Neuron (in vitro differentiated cells): ENCODE results near the gene UBE2U.

ENCODE experiments used
- H2AFZ ChIP-seq: one replicate; pipeline ENCODE4 v1.6.1; 2013; ENCODE audit warnings: low read depth, mild to moderate bottlenecking, inconsistent platforms, low read length, moderate library complexity
- H3K27me3 ChIP-seq: one replicate; pipeline ENCODE4 v1.6.1; 2013; ENCODE audit warnings: low read length; ENCODE audit not compliant: insufficient read depth
- H3K36me3 ChIP-seq: one replicate; pipeline ENCODE4 v1.6.1; 2013; ENCODE audit warnings: low read length; ENCODE audit not compliant: insufficient read depth
- H3K4me1 ChIP-seq: one replicate; pipeline ENCODE4 v1.6.1; 2013; ENCODE audit warnings: low read length; ENCODE audit not compliant: insufficient read depth
- H3K4me3 ChIP-seq: 2 replicates; pipeline ENCODE4 v1.5.1; 2013; ENCODE audit warnings: mild to moderate bottlenecking, low read length, moderate library complexity
- H3K9me3 ChIP-seq: one replicate; pipeline ENCODE4 v1.6.1; 2013; ENCODE audit warnings: low read length

UBE2U gene

DNA sequence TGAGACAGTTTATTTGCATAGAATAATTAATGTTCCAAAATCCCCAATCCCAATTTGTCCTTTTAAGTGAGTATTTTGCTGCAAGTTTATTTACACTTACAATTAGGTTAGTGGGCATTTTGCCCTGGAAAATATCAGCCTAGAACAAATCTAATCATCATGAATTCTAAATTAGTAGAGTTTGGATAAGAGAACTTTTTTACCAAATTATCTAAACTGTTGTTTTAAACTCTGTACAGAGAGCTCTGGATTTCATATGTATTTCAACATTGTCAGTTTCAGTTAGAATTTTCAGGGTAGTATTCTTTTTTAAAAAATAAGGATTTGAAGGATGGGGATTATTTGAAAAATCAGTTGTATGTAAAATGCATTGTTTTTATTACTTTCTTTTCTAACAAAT, 27.8 kb upstream of the UBE2U start:
- Histone ChIP-seq H3K36me3 (peaks cover 3% of the 10 kb centered on the region), H3K4me1 (no peaks in the 10 kb centered on the region), H2AFZ (no peak overlapping the region), H3K4me3 (no peak overlapping the region), H3K9me3 (no peaks in the 10 kb centered on the region), H3K27me3 (no peaks in the 10 kb centered on the region)

- Histone ChIP-seq H3K4me1 (no peaks in the 10 kb centered on the region), H2AFZ (no peak overlapping the region), H3K9me3 (no peaks in the 10 kb centered on the region), H3K4me3 (no peak overlapping the region), H3K36me3 (peaks cover 3% of the 10 kb centered on the region), H3K27me3 (no peaks in the 10 kb centered on the region)
Measured at GRCh38 chr1:64176659-64177058, 26.8 kb upstream of the UBE2U start.

DNA sequence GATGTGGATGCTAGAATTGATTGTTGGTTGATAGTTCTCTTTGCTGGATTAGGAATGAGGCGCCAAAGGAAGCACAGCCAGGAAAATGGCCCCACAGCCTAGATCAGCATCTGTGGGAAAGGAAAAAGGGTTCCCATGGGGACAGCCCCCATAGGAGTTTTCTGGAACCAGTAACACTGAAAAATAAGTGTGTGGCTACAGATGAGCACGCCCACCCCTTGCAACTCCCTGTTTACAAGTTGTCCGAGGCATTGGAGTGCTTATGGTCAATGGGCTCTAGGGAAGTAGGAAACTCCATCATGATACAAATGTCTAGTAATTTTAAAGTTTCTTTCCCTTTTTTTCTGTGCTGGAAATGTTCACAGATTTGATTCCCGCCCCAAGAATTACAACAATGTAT, 23.8 kb upstream of the UBE2U start:
- Histone ChIP-seq H3K4me3 (no peak overlapping the region), H3K4me1 (no peaks in the 10 kb centered on the region), H3K36me3 (peaks cover 3% of the 10 kb centered on the region), H2AFZ (no peak overlapping the region), H3K27me3 (no peaks in the 10 kb centered on the region), H3K9me3 (no peaks in the 10 kb centered on the region)

GRCh38 chr1:64182207-64182606, 21.2 kb upstream of the UBE2U start:
- Histone ChIP-seq H3K27me3 (no peaks in the 10 kb centered on the region), H2AFZ (no peak overlapping the region), H3K9me3 (no peaks in the 10 kb centered on the region), H3K4me3 (no peak overlapping the region), H3K36me3 (peaks cover 3% of the 10 kb centered on the region), H3K4me1 (no peaks in the 10 kb centered on the region)

- no peak overlapping the region for H2AFZ ChIP-seq
- no peaks in the 10 kb centered on the region for H3K36me3 ChIP-seq
Measured at GRCh38 chr1:64183395-64184002, 19.9 kb upstream of the UBE2U start.

GRCh38 chr1:64184003-64184440, 19.4 kb upstream of the UBE2U start:
- Histone ChIP-seq H3K9me3 (no peaks in the 10 kb centered on the region), H3K4me1 (no peaks in the 10 kb centered on the region), H3K36me3 (no peaks in the 10 kb centered on the region), H2AFZ (no peak overlapping the region), H3K27me3 (no peaks in the 10 kb centered on the region), H3K4me3 (no peak overlapping the region)

More at GRCh38 chr1:64183395-64184002, 19.9 kb upstream of the UBE2U start:
- H3K9me3 ChIP-seq, result no peaks in the 10 kb centered on the region
- H3K4me3 ChIP-seq, result no peak overlapping the region
- no peaks in the 10 kb centered on the region for H3K4me1 ChIP-seq
- H3K27me3 ChIP-seq, result no peaks in the 10 kb centered on the region

GRCh38 chr1:64186138-64186897, 17.1 kb upstream of the UBE2U start:
- H3K27me3 ChIP-seq, result no peaks in the 10 kb centered on the region
- no peak overlapping the region for H3K4me3 ChIP-seq
- no peaks in the 10 kb centered on the region for H3K36me3 ChIP-seq
- no peaks in the 10 kb centered on the region for H3K4me1 ChIP-seq
- no peaks in the 10 kb centered on the region for H3K9me3 ChIP-seq
- no peak overlapping the region for H2AFZ ChIP-seq

GRCh38 chr1:64186898-64187280, 16.5 kb upstream of the UBE2U start:
- Histone ChIP-seq H3K27me3 (no peaks in the 10 kb centered on the region), H3K36me3 (no peaks in the 10 kb centered on the region), H3K9me3 (no peaks in the 10 kb centered on the region), H2AFZ (no peak overlapping the region), H3K4me3 (no peak overlapping the region), H3K4me1 (no peaks in the 10 kb centered on the region)

DNA sequence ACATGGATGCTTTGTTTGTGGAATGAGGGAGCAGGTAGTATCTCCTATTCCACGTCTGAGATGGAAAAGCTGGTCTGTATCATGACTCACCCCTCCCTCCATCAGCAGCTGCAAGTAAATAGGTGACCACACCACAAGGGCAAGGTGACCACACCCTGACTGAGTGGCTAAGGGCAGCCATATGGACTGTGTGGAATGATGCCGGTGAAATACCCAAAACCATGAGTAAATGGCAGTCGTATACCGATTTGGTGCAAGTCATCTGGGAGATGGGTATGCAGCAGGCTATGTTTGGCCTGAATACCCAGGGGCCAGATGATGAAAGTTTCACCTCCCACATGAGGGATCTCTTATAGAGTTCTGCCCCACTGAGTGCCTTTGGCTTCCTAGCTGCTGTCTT, 15.8 kb upstream of the UBE2U start:
- Histone ChIP-seq H3K4me1 (no peaks in the 10 kb centered on the region), H3K27me3 (no peaks in the 10 kb centered on the region), H2AFZ (no peak overlapping the region), H3K36me3 (no peaks in the 10 kb centered on the region), H3K4me3 (no peak overlapping the region), H3K9me3 (no peaks in the 10 kb centered on the region)

DNA sequence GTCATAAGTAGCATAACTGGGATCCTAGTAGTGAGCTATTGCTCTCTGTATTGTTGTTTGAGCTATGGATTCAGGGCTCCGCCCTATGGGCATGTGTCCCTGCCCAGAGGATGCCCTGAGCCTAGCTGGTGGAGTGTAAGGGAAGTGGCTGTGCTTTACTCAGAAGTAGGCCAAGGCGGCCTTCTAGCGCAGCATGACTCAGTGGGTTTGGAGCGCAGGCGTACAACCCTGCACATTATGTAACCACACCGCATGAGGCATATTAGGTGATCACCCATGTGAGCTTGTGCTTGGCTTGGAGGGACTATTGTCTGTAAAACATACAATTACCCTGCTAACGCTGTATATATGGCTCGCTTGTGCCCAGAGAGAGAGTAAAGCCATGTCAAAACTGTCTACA, 11.1 kb upstream of the UBE2U start:
- Histone ChIP-seq H2AFZ (no peak overlapping the region), H3K36me3 (no peaks in the 10 kb centered on the region), H3K9me3 (no peaks in the 10 kb centered on the region), H3K4me3 (no peak overlapping the region), H3K27me3 (peaks cover 6% of the 10 kb centered on the region), H3K4me1 (peaks cover 4% of the 10 kb centered on the region)

DNA sequence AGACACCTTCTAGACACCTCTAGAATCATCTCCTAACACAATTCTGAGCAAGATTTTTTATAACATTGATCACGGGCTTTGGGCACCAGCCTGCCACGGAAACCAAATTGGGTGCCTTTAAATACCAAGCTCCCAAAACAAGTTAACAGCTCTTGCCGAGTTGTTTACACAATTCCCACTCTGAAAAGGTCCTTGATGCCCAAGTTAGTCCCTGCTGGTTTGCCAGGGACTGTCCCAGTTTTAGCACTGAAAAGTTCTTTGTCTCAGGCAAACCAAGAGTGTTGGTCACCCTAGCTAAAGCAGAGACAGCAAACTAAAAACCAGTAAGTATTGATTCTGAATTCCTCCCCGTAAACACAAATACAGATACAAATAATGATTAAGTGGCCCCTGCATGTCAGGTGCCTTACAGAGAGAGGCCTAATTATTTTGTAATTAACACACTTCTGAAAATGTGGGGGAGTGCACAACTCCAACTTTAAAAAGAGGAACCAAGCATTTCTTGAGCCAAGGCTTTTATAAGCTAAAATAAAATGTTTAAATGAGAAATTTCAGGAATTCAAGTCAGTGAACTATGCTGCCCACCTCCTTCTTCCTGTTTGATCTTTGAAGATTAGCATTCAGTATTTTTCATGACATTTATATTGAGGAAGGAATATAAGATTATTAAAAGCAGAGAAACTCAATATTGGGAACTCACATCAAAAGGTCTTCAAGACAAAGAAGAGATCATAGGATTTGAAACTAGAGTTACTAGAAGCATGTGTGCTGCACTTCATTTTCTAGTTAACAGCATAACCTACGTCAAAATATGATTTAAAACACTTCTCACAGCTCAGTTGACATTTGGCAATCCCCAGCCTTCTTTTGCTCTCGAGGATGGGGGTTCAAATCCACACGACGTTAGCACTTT, 9.0 kb upstream of the UBE2U start:
- no peak overlapping the region for H3K4me3 ChIP-seq
- H3K36me3 ChIP-seq, result no peaks in the 10 kb centered on the region
- no peak overlapping the region for H2AFZ ChIP-seq
- peaks cover 4% of the 10 kb centered on the region for H3K4me1 ChIP-seq
- peaks cover 6% of the 10 kb centered on the region for H3K27me3 ChIP-seq
- no peaks in the 10 kb centered on the region for H3K9me3 ChIP-seq

GRCh38 chr1:64195081-64195395, 8.4 kb upstream of the UBE2U start:
- Histone ChIP-seq H2AFZ (no peak overlapping the region), H3K9me3 (no peaks in the 10 kb centered on the region), H3K36me3 (no peaks in the 10 kb centered on the region), H3K4me1 (peaks cover 4% of the 10 kb centered on the region), H3K4me3 (no peak overlapping the region), H3K27me3 (peaks cover 6% of the 10 kb centered on the region)
